Measurements from ENCODE around the gene ZNF784. TPM values are rescaled to one million over a fixed set of nuclear protein-coding genes. Genes with fewer than 3 reads are reported as not detected.
"Not testable (repeated sequence)": the region's sequence is repeated elsewhere in the genome, so short reads cannot be mapped to it uniquely, and the experiment has no call there.

ZNF784 gene
- total RNA-seq, 1 donor from 2014 or later, result 12.9 TPM

DNA sequence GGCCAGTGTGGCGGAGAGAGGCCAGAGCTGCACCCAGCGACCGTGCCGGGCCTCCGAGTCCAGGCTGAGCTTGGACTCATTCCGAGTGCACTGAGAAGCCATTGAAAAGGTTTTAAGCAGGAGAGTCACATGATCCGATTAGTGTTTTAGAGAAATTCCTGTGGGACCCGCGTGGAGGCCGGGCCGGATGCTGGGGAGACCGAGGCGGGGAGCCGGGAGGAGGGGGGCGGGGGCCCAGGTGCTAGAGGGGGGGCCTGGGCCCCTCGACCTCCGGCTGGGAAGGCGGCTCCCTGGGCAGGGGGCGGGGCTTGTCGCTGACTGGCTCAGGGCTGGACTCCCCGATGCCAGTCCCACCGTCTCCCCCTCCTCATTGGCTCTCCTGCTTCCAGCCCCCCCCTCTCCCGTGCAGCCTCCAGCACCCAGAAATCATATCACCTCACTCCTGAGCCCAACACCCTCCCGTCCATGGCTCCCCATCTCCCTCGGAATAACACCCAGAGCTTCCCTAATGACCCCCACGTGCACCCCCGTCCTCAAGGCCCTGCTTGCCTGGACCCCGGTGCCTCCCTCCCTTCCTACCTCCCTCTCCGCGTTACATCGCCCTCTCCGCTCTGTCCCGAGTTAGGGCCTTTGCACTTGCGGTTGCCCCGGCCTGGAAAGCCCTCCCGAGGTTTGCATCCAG, 38.6 kb downstream of the ZNF784 start:
- H3K9me3 Mint-ChIP-seq, result no peaks in the 10 kb centered on the region
- peaks cover 36% of the 10 kb centered on the region for H3K4me1 Mint-ChIP-seq
- TF ChIP-seq, protein P1, sequence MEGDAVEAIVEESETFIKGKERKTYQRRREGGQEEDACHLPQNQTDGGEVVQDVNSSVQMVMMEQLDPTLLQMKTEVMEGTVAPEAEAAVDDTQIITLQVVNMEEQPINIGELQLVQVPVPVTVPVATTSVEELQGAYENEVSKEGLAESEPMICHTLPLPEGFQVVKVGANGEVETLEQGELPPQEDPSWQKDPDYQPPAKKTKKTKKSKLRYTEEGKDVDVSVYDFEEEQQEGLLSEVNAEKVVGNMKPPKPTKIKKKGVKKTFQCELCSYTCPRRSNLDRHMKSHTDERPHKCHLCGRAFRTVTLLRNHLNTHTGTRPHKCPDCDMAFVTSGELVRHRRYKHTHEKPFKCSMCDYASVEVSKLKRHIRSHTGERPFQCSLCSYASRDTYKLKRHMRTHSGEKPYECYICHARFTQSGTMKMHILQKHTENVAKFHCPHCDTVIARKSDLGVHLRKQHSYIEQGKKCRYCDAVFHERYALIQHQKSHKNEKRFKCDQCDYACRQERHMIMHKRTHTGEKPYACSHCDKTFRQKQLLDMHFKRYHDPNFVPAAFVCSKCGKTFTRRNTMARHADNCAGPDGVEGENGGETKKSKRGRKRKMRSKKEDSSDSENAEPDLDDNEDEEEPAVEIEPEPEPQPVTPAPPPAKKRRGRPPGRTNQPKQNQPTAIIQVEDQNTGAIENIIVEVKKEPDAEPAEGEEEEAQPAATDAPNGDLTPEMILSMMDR (IDR thresholded peaks at IDR 0.05; ENCODE audit: unreplicated experiment), result no peak
- H3K27me3 Mint-ChIP-seq (ENCODE audit: low read depth), result no peaks in the 10 kb centered on the region
- peak overlapping the region; percentile 75 for H3K4me3 Mint-ChIP-seq
- H3K27ac Mint-ChIP-seq, result peak overlapping the region; percentile 98
- DNase-seq (ENCODE audit: low spot score in 2 of 2, unreplicated experiment in 2 of 2), result peak; percentile 84 to 90
- H3K36me3 Mint-ChIP-seq, result no peaks in the 10 kb centered on the region

DNA sequence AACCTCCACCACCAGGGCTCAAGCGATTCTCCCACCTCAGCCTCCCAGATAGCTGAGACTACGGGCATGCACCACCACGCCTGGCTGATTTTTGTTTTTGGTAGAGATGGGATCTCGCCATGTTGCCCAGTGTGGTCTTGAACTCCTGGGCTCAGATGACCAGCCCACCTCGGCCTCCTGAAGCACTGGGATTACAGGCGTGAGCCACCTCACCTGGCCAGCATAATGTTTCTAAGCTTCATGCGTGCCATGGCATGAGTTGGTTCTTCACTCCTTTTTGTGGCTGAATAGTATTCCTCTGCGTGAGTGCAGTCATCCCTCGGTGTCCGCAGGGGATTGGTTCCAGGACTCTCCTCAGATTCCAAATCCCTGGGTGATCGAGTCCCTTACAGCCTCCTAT, 39.5 kb downstream of the ZNF784 start:
- Mint-ChIP-seq H3K36me3 (peaks cover under 1% of the 10 kb centered on the region), H3K4me3 (peak overlapping the region; percentile 75)

DNA sequence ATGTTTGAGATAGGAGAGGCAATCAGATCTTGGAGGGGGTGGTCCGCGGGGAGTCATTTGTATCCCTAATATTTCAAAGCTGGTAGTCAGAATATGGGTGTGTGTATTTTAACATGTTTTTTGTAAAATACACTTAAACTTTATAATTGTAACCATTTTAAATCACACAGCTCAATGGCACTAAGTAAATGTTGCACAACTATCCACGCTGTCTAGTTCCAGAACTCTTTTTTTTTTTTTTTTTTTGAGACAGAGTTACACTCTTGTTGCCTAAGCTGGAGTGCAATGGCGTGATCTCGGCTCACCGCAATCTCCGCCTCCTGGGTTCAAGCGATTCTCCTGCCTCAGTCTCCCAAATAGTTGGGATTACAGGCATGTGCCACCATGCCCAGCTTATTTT, 40.5 kb downstream of the ZNF784 start:
- not testable (repeated sequence) for H3K4me3 Mint-ChIP-seq; H3K27me3 Mint-ChIP-seq (ENCODE audit: low read depth); H3K27ac Mint-ChIP-seq; DNase-seq (ENCODE audit: low spot score in 2 of 2, unreplicated experiment in 2 of 2); H3K9me3 Mint-ChIP-seq; H3K36me3 Mint-ChIP-seq
- H3K4me1 Mint-ChIP-seq, result peaks cover 42% of the 10 kb centered on the region

More for the DNA sequence above, 39.5 kb downstream of the ZNF784 start:
- no peaks in the 10 kb centered on the region for H3K9me3 Mint-ChIP-seq
- H3K27ac Mint-ChIP-seq, result peak overlapping the region; percentile 98
- H3K4me1 Mint-ChIP-seq, result peaks cover 37% of the 10 kb centered on the region
- TF ChIP-seq, protein P1 (IDR thresholded peaks at IDR 0.05; ENCODE audit: unreplicated experiment), result no peak
- H3K27me3 Mint-ChIP-seq (ENCODE audit: low read depth), result no peaks in the 10 kb centered on the region
- no peak for DNase-seq (ENCODE audit: low spot score in 2 of 2, unreplicated experiment in 2 of 2)

DNA sequence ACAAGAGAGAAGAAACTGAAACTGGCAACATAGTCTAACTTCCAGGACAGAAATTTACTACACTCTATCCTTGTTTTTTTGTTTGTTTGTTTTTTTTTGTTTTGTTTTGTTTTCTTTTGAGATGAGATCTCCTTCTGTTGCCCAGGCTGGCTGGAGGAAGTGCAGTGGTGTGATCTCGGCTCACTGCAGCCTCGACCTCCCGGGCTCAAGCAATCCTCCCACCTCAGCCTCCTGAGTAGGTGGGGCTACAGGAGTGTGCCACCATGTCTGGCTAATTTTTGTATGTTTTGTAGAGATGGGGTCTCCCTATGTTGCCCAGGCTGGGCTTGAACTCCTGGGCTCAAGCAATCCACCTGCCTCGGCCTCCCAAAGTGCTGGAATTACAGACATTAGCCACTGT, 42.1 kb downstream of the ZNF784 start:
- H3K27me3 Mint-ChIP-seq (ENCODE audit: low read depth); H3K36me3 Mint-ChIP-seq; H3K9me3 Mint-ChIP-seq; H3K4me3 Mint-ChIP-seq; DNase-seq (ENCODE audit: low spot score in 2 of 2, unreplicated experiment in 2 of 2): not testable (repeated sequence)
- H3K27ac Mint-ChIP-seq, result peak overlapping the region; percentile 89
- H3K4me1 Mint-ChIP-seq, result peaks cover 41% of the 10 kb centered on the region

DNA sequence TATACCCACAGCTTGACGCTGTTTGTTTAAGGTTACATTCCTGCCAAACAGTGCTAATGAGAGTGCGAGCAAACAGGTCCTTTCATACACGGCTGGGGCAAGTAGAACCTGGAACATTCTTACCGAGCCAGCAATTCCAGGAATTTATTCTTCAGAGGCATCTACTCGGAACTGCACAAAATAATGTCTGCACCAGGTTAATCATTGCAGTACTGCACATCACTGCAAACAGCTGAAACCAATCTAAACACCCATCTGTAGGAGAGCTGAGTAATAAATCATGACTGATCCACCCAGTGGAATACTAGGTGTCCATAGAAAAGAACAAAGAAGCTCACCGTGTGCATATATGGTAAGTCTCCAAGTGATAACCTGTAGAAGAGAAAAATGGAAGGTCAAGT, 42.5 kb downstream of the ZNF784 start:
- H3K27me3 Mint-ChIP-seq (ENCODE audit: low read depth), result no peaks in the 10 kb centered on the region
- no peaks in the 10 kb centered on the region for H3K9me3 Mint-ChIP-seq
- TF ChIP-seq, protein P1 (IDR thresholded peaks at IDR 0.05; ENCODE audit: unreplicated experiment), result no peak
- peaks cover 13% of the 10 kb centered on the region for H3K36me3 Mint-ChIP-seq
- DNase-seq (ENCODE audit: low spot score in 2 of 2, unreplicated experiment in 2 of 2), result no peak
- peaks cover 40% of the 10 kb centered on the region for H3K4me1 Mint-ChIP-seq
- H3K27ac Mint-ChIP-seq, result peak overlapping the region; percentile 89
- peak overlapping the region; percentile 90 for H3K4me3 Mint-ChIP-seq

GRCh38 chr19:55581145-55581822, 43.1 kb downstream of the ZNF784 start:
- Mint-ChIP-seq H3K36me3 (peaks cover 17% of the 10 kb centered on the region), H3K9me3 (no peaks in the 10 kb centered on the region), H3K4me1 (peaks cover 36% of the 10 kb centered on the region), H3K27ac (peak overlapping the region; percentile 89), H3K4me3 (peak overlapping the region; percentile 90), H3K27me3 (ENCODE audit: low read depth) (no peaks in the 10 kb centered on the region)
- DNase-seq (ENCODE audit: low spot score in 2 of 2, unreplicated experiment in 2 of 2), result no peak
- TF ChIP-seq, protein P1 (IDR thresholded peaks at IDR 0.05; ENCODE audit: unreplicated experiment), result no peak

Data from mesothelial cell of epicardium (in vitro differentiated cells).